ENCODE measurements around the gene CWF19L2.

CWF19L2 gene

GRCh38 chr11:107316426-107316825 is 141.2 kb downstream of the CWF19L2 start:
- DNase-seq (ENCODE audit: low read depth): no peak
- H3K4me3 ChIP-seq (ENCODE audit: low read length): no peak overlapping the region
- no peak for TF ChIP-seq CTCF (IDR thresholded peaks at IDR 0.05; ENCODE audit: insufficient read depth, low read depth, low read length, missing control alignments)

- no peak for TF ChIP-seq CTCF (IDR thresholded peaks at IDR 0.05; ENCODE audit: insufficient read depth, low read depth, low read length, missing control alignments)
- DNase-seq (ENCODE audit: low read depth): no peak
- no peak overlapping the region for H3K4me3 ChIP-seq (ENCODE audit: low read length)
These were observed 149.6 kb downstream of the CWF19L2 start for GRCh38 chr11:107307991-107308390.

- TF ChIP-seq CTCF (IDR thresholded peaks at IDR 0.05; ENCODE audit: insufficient read depth, low read depth, low read length, missing control alignments): no peak
- peak; percentile 63 for DNase-seq (ENCODE audit: low read depth)
- H3K4me3 ChIP-seq (ENCODE audit: low read length): no peak overlapping the region
These were observed 155.7 kb downstream of the CWF19L2 start for GRCh38 chr11:107301878-107302277.

GRCh38 chr11:107293677-107294344 is 163.8 kb downstream of the CWF19L2 start:
- H3K4me3 ChIP-seq (ENCODE audit: low read length): no peak overlapping the region
- DNase-seq (ENCODE audit: low read depth): no peak
- no peak for TF ChIP-seq CTCF (IDR thresholded peaks at IDR 0.05; ENCODE audit: insufficient read depth, low read depth, low read length, missing control alignments)

- TF ChIP-seq CTCF (IDR thresholded peaks at IDR 0.05; ENCODE audit: insufficient read depth, low read depth, low read length, missing control alignments): no peak
- no peak for DNase-seq (ENCODE audit: low read depth)
These were observed 175.4 kb downstream of the CWF19L2 start for GRCh38 chr11:107282195-107282594.

More at GRCh38 chr11:107282195-107282594, 175.4 kb downstream of the CWF19L2 start:
- H3K4me3 ChIP-seq (ENCODE audit: low read length): no peak overlapping the region

All from epithelial cell of esophagus (primary cell).